Thyroid gland (tissue), 4 donors: ENCODE measurements around the gene AFM. TPM values are rescaled to one million over a fixed set of nuclear protein-coding genes. Genes with fewer than 3 reads are reported as not detected.

ENCODE experiments used
- DNase-seq, 2 donors: peaks; one replicate each; pipeline ENCODE4 v3.0.0-alpha.2; 2019
- H3K27ac ChIP-seq, 3 donors: fragments of 200-600 bp; sonication (generic); 1 replicate in 2 of 3; 2 replicates in 1 of 3; pipeline ENCODE4 v1.5.1; 2016 to 2019; ENCODE audit warnings: mild to moderate bottlenecking in 1 of 3, moderate library complexity in 1 of 3
- H3K27me3 ChIP-seq: fragments of 200-600 bp; sonication (generic); one replicate; pipeline ENCODE4 v1.5.1; 2019
- H3K36me3 ChIP-seq, 2 donors: fragments of 200-600 bp; sonication (generic); one replicate each; pipeline ENCODE4 v1.5.1; 2016 to 2019
- H3K4me1 ChIP-seq, 2 donors: fragments of 200-600 bp; sonication (generic); one replicate each; pipeline ENCODE4 v1.5.1; 2017 to 2019
- H3K4me3 ChIP-seq, 3 donors: fragments of 200-600 bp; sonication (generic); replicated peaks in 1 of 3; 1 replicate in 2 of 3; 2 replicates in 1 of 3; pipeline ENCODE4 v1.5.1; 2016; ENCODE audit warnings: mild to moderate bottlenecking in 1 of 3
- H3K9me3 ChIP-seq: fragments of 200-600 bp; sonication (generic); one replicate; pipeline ENCODE4 v1.5.1; 2017
- POLR2A ChIP-seq, 2 donors: fragments of 450-650 bp; IDR thresholded peaks; one replicate each; pipeline ENCODE4 v1.6.1; 2017; ENCODE audit warnings: antibody characterized with exemption in 2 of 2, mild to moderate bottlenecking in 2 of 2, moderate library complexity in 1 of 2
- WGBS, 2 donors: methylation state at CpG; one replicate each; pipeline ENCODE4 v1.1.5; 2017; 5-methylcytosine and 5-hydroxymethylcytosine counted together
- intact Hi-C: fragments of 100-400 bp; cut with DNase I; formaldehyde crosslinking; loops from one replicate; pipeline ENCODE4 v1.15.1; 2023
- total RNA-seq, 4 donors: library from RNA; depleted of rRNA; stranded (reverse); fragments of >200 nt; gene quantifications; one replicate each; pipeline ENCODE4 v1.2.3, GENCODE V29; 2016
- TF ChIP-seq, protein P1 (sequence below), 6 experiments: fragments of 200-600 bp in 3 of 6; fragments of 450-650 bp in 3 of 6; sonication (generic) in 3 of 6; IDR thresholded peaks; one replicate each; pipeline ENCODE4 v1.5.1; 2016 to 2019; ENCODE audit warnings: antibody characterized with exemption in 6 of 6, mild to moderate bottlenecking in 2 of 6, inconsistent platforms in 1 of 6, moderate library complexity in 1 of 6

AFM gene
- total RNA-seq, 4 donors from 2014 or later: not detected

GRCh38 chr4:73452953-73453700 lies 28.4 kb upstream of the AFM start:
- no peaks in the 10 kb centered on the region for H3K36me3 ChIP-seq
- no peak overlapping the region for H3K4me3 ChIP-seq
- WGBS, 2 donors: 55 to 60% methylated on average over 2 of the region's 2 CpGs
- no peak overlapping the region for H3K27ac ChIP-seq
- H3K27me3 ChIP-seq: no peaks in the 10 kb centered on the region
- intact Hi-C loops: no loop called here
- DNase-seq: no peak
- TF ChIP-seq, protein P1, sequence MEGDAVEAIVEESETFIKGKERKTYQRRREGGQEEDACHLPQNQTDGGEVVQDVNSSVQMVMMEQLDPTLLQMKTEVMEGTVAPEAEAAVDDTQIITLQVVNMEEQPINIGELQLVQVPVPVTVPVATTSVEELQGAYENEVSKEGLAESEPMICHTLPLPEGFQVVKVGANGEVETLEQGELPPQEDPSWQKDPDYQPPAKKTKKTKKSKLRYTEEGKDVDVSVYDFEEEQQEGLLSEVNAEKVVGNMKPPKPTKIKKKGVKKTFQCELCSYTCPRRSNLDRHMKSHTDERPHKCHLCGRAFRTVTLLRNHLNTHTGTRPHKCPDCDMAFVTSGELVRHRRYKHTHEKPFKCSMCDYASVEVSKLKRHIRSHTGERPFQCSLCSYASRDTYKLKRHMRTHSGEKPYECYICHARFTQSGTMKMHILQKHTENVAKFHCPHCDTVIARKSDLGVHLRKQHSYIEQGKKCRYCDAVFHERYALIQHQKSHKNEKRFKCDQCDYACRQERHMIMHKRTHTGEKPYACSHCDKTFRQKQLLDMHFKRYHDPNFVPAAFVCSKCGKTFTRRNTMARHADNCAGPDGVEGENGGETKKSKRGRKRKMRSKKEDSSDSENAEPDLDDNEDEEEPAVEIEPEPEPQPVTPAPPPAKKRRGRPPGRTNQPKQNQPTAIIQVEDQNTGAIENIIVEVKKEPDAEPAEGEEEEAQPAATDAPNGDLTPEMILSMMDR (IDR thresholded peaks at IDR 0.05): no peak
- no peak for TF ChIP-seq POLR2A (IDR thresholded peaks at IDR 0.05)
- H3K4me1 ChIP-seq: no peaks in the 10 kb centered on the region
- no peaks in the 10 kb centered on the region for H3K9me3 ChIP-seq

- Histone ChIP-seq H3K9me3 (no peaks in the 10 kb centered on the region), H3K4me1 (no peaks in the 10 kb centered on the region), H3K36me3 (no peaks in the 10 kb centered on the region), H3K27ac (no peak overlapping the region), H3K27me3 (no peaks in the 10 kb centered on the region), H3K4me3 (no peak overlapping the region)
- TF ChIP-seq, protein P1 (IDR thresholded peaks at IDR 0.05): no peak
- no peak for TF ChIP-seq POLR2A (IDR thresholded peaks at IDR 0.05)
- DNase-seq: no peak
- intact Hi-C loops: no loop called here
Measured at GRCh38 chr4:73453701-73454005, 27.9 kb upstream of the AFM start.

- TF ChIP-seq POLR2A (IDR thresholded peaks at IDR 0.05): no peak
- TF ChIP-seq, protein P1 (IDR thresholded peaks at IDR 0.05): no peak
- WGBS, 2 donors: 87% methylated on average over 3 of the region's 3 CpGs
Measured at GRCh38 chr4:73454920-73455319, 26.6 kb upstream of the AFM start.

DNA sequence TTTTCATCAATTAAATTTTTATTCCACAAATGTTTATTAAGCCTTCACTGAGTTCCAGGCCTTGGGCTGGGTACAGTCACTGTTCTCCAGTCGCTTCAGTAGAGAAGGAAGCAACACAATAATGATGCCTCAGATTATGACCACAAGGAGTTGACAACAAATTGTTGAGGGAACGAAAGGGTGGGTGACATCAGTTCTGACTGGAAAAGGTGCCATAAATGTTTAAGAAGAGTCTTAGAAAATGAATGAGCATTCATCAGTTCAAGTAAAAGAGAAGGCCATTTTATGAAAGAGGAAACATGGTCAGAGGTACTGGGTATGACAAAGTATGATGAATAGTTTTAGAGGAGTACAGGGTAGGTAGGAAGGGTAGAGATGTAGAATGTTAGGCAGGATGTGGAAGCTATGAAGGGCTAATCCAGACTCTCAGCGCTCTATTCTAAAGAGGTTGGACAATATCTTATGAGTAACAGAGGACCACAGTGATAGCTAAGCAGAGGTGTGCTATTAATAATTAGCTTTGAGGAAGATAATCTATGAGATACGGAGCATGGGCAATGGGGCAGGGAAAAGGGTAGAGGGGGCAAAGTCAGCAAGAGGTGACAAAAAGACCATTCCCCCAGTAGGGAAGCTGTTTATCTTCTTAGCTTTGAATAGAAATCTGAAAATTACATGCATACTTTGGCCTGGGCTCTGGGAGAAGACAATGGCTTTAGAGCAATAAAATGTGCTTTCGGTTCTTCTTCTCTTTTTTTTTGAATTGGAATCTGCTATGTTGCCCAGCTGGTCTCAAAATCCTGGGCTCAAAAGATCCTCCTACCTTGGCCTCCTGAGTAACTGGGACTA lies 25.1 kb upstream of the AFM start:
- WGBS, 2 donors: 86 to 91% methylated on average over 5 of the region's 5 CpGs
- TF ChIP-seq, protein P1 (IDR thresholded peaks at IDR 0.05): no peak
- no peak for TF ChIP-seq POLR2A (IDR thresholded peaks at IDR 0.05)

More at GRCh38 chr4:73454920-73455319, 26.6 kb upstream of the AFM start:
- Histone ChIP-seq H3K4me1 (no peaks in the 10 kb centered on the region), H3K27ac (no peak overlapping the region), H3K27me3 (no peaks in the 10 kb centered on the region), H3K4me3 (no peak overlapping the region), H3K9me3 (no peaks in the 10 kb centered on the region), H3K36me3 (no peaks in the 10 kb centered on the region)
- no peak for DNase-seq
- intact Hi-C loops: no loop called here

More for the DNA sequence above, 25.1 kb upstream of the AFM start:
- Histone ChIP-seq H3K9me3 (no peaks in the 10 kb centered on the region), H3K4me1 (no peaks in the 10 kb centered on the region), H3K36me3 (no peaks in the 10 kb centered on the region), H3K27me3 (no peaks in the 10 kb centered on the region), H3K27ac (no peak overlapping the region), H3K4me3 (no peak overlapping the region)
- intact Hi-C loops: no loop called here
- DNase-seq: no peak
